WTC11 (cell line): ENCODE results near the gene ELF3. TPM values are rescaled to one million over a fixed set of nuclear protein-coding genes. Genes with fewer than 3 reads are reported as not detected.

ENCODE experiments used
- ATAC-seq: fragments of 200-7000 bp; cut with Tn5 transposase; 2 replicates; pipeline ENCODE4 v1.10.0; 2021; ENCODE audit warnings: mild to moderate bottlenecking, moderate library complexity
- CTCF ChIA-PET: fragments of 300-600 bp; sonication (Branson Sonifier 250); formaldehyde crosslinking; loops from one replicate; lab custom pipeline; 2021; ENCODE audit warnings: antibody characterized with exemption; lab: Charles Lee
- POLR2A ChIA-PET: fragments of 350-600 bp; sonication (Branson Sonifier 250); formaldehyde crosslinking; loops from one replicate; lab custom pipeline; 2021; ENCODE audit warnings: antibody characterized with exemption; lab: Charles Lee
- DNase-seq: peaks from one replicate; pipeline ENCODE4 v3.0.0; 2021; ENCODE audit warnings: low spot score
- H3K27ac Mint-ChIP-seq: 2 replicates; pipeline ENCODE4 v1.8.0; 2021; ENCODE audit warnings: mixed read lengths
- H3K27me3 Mint-ChIP-seq: 2 replicates; pipeline ENCODE4 v1.8.0; 2021; ENCODE audit warnings: low read depth, mild to moderate bottlenecking, moderate library complexity, mixed read lengths
- H3K36me3 Mint-ChIP-seq: 2 replicates; pipeline ENCODE4 v1.8.0; 2021; ENCODE audit warnings: mixed read lengths
- H3K4me1 Mint-ChIP-seq: 2 replicates; pipeline ENCODE4 v1.8.0; 2022; ENCODE audit warnings: mixed read lengths
- H3K4me3 Mint-ChIP-seq: 2 replicates; pipeline ENCODE4 v1.8.0; 2021; ENCODE audit warnings: mild to moderate bottlenecking, moderate library complexity, mixed read lengths
- H3K9me3 Mint-ChIP-seq: 2 replicates; pipeline ENCODE4 v1.8.0; 2021; ENCODE audit warnings: mixed read lengths
- CREM ChIP-seq: sonication (generic); formaldehyde crosslinking; IDR thresholded peaks from 2 replicates; pipeline ENCODE4 v1.8.1; 2022; ENCODE audit warnings: mild to moderate bottlenecking, missing genetic modification reagents, moderate library complexity
- E2F5 ChIP-seq: sonication (generic); formaldehyde crosslinking; IDR thresholded peaks from 2 replicates; pipeline ENCODE4 v1.8.1; 2022; ENCODE audit warnings: mild to moderate bottlenecking, moderate library complexity, missing genetic modification reagents
- ESRRA ChIP-seq: sonication (generic); formaldehyde crosslinking; IDR thresholded peaks from 2 replicates; pipeline ENCODE4 v1.8.1; 2022; ENCODE audit warnings: mild to moderate bottlenecking, missing genetic modification reagents, borderline replicate concordance
- FOXJ3 ChIP-seq: sonication (generic); formaldehyde crosslinking; IDR thresholded peaks from 2 replicates; pipeline ENCODE4 v1.9.0; 2021; ENCODE audit warnings: missing genetic modification reagents, mild to moderate bottlenecking, borderline replicate concordance
- GABPB1 ChIP-seq: sonication (generic); formaldehyde crosslinking; IDR thresholded peaks from 2 replicates; pipeline ENCODE4 v1.8.1; 2023; ENCODE audit warnings: mild to moderate bottlenecking, missing genetic modification reagents
- HMGA2 ChIP-seq: fragments of 250-450 bp; sonication (Bioruptor Pico); IDR thresholded peaks from 2 replicates; pipeline ENCODE4 v1.4.0; 2021; ENCODE audit warnings: mild to moderate bottlenecking, moderate library complexity
- MAX ChIP-seq: sonication (generic); formaldehyde crosslinking; IDR thresholded peaks from 2 replicates; pipeline ENCODE4 v1.8.0; 2022; ENCODE audit warnings: mild to moderate bottlenecking, missing genetic modification reagents
- MLX ChIP-seq: sonication (generic); formaldehyde crosslinking; IDR thresholded peaks from 2 replicates; pipeline ENCODE4 v1.8.1; 2023; ENCODE audit warnings: mild to moderate bottlenecking, missing genetic modification reagents, moderate library complexity
- MYBL2 ChIP-seq: sonication (generic); formaldehyde crosslinking; IDR thresholded peaks from 2 replicates; pipeline ENCODE4 v1.8.1; 2023; ENCODE audit warnings: mild to moderate bottlenecking, moderate library complexity, missing genetic modification reagents
- NFE2L1 ChIP-seq: sonication (generic); formaldehyde crosslinking; IDR thresholded peaks from 2 replicates; pipeline ENCODE4 v1.8.1; 2023; ENCODE audit warnings: missing genetic modification reagents
- PREB ChIP-seq: sonication (generic); formaldehyde crosslinking; IDR thresholded peaks from 2 replicates; pipeline ENCODE4 v1.8.1; 2022; ENCODE audit warnings: mild to moderate bottlenecking, missing genetic modification reagents, moderate library complexity, borderline replicate concordance
- SOX15 ChIP-seq: fragments of 250-450 bp; sonication (Bioruptor Pico); IDR thresholded peaks from 2 replicates; pipeline ENCODE4 v1.9.0; 2021; ENCODE audit warnings: mild to moderate bottlenecking
- TEAD1 ChIP-seq: sonication (generic); formaldehyde crosslinking; IDR thresholded peaks from 2 replicates; pipeline ENCODE4 v1.8.0; 2022; ENCODE audit warnings: mild to moderate bottlenecking, missing genetic modification reagents
- TEAD4 ChIP-seq: sonication (generic); formaldehyde crosslinking; IDR thresholded peaks from 2 replicates; pipeline ENCODE4 v1.8.0; 2022; ENCODE audit warnings: mild to moderate bottlenecking, missing genetic modification reagents
- TP53 ChIP-seq: sonication (generic); formaldehyde crosslinking; IDR thresholded peaks from 2 replicates; pipeline ENCODE4 v1.8.1; 2023; ENCODE audit warnings: mild to moderate bottlenecking, missing genetic modification reagents
- ZNF532 ChIP-seq: fragments of 250-450 bp; sonication (Bioruptor Pico); IDR thresholded peaks from 2 replicates; pipeline ENCODE4 v1.9.0; 2021; ENCODE audit warnings: mild to moderate bottlenecking, borderline replicate concordance
- ZNF671 ChIP-seq: fragments of 250-450 bp; sonication (Bioruptor Pico); IDR thresholded peaks from 2 replicates; pipeline ENCODE4 v1.8.0; 2021; ENCODE audit warnings: mild to moderate bottlenecking
- total RNA-seq: library from RNA; stranded (reverse); gene quantifications from 3 replicates; pipeline ENCODE4 v1.2.3, GENCODE V29; 2021

ELF3 gene
- total RNA-seq, 1 experiment from 2014 or later: 15.0 TPM

GRCh38 chr1:202034149-202034682, 23.8 kb downstream of the ELF3 start:
- no peak for DNase-seq
- ATAC-seq: no peak
- Mint-ChIP-seq H3K9me3 (peaks cover 5% of the 10 kb centered on the region; the same call in 1 of the 2 replicates), H3K4me1 (0 out of 2 replicates have a peak, but pooled peaks cover 3% of the 10 kb centered on the region), H3K27ac (no peak overlapping the region), H3K4me3 (no peak overlapping the region), H3K27me3 (no peaks in the 10 kb centered on the region), H3K36me3 (no peaks in the 10 kb centered on the region)
- no peak for TF ChIP-seq CREM
- TF ChIP-seq TEAD4 (CRISPR knock-in tag): no peak
- TF ChIP-seq FOXJ3 (CRISPR knock-in tag): no peak
- TF ChIP-seq ZNF671 (CRISPR knock-in tag): no peak
- no peak for TF ChIP-seq MAX (CRISPR knock-in tag)
- TF ChIP-seq SOX15 (CRISPR knock-in tag): no peak
- no peak for TF ChIP-seq TP53 (CRISPR knock-in tag)
- no peak for TF ChIP-seq PREB
- no peak for TF ChIP-seq ESRRA
- TF ChIP-seq MLX (CRISPR knock-in tag): no peak
- TF ChIP-seq MYBL2: no peak
- no peak for TF ChIP-seq E2F5 (CRISPR knock-in tag)
- TF ChIP-seq ZNF532: no peak
- no peak for TF ChIP-seq HMGA2 (CRISPR knock-in tag)
- no peak for TF ChIP-seq TEAD1 (CRISPR knock-in tag)
- ChIA-PET CTCF (interaction anchor here (0.7 to 1.2 kb wide), 9 partner anchors 24 to 138 kb away, joined by 3 to 5 read pairs (median 3); partner anchors contain the start of genes ELF3, GPR37L1 and TIMM17A), POLR2A (interaction anchor here (0.5 to 1.5 kb wide), 2 partner anchors 24 to 87 kb away, joined by 7 read pairs; partner anchors contain the start of gene ELF3)

GRCh38 chr1:202034683-202035462, 24.5 kb downstream of the ELF3 start:
- TF ChIP-seq GABPB1 (peak; percentile 71; the same call in 1 of the 2 replicates), NFE2L1 (CRISPR knock-in tag) (no peak)
- TF ChIP-seq, all 79 proteins: peak for 1
- Mint-ChIP-seq H3K27me3 (no peaks in the 10 kb centered on the region), H3K4me1 (0 out of 2 replicates have a peak, but pooled peaks cover 3% of the 10 kb centered on the region), H3K27ac (no peak overlapping the region), H3K36me3 (no peaks in the 10 kb centered on the region), H3K9me3 (peaks cover 8% of the 10 kb centered on the region), H3K4me3 (no peak overlapping the region)
- ATAC-seq (peak; percentile 74), DNase-seq (peak; percentile 38)
- CTCF ChIA-PET: interaction anchor here (0.7 to 1.2 kb wide), 8 partner anchors 24 to 139 kb away, joined by 3 to 5 read pairs (median 3); partner anchors contain the start of genes ELF3 and GPR37L1
- POLR2A ChIA-PET: interaction anchor here (0.5 to 1.5 kb wide), 2 partner anchors 24 to 86 kb away, joined by 7 read pairs; partner anchors contain the start of gene ELF3
